Retina (tissue), 1 donor: ENCODE measurements around the gene BTD.

Experiments used
- DNase-seq: peaks from one replicate; pipeline ENCODE4 v3.0.0-alpha.2; 2016

Gene BTD

GRCh38 chr3:15637131-15637951, 35.8 kb downstream of the BTD start:
- DNase-seq, result no peak

DNA sequence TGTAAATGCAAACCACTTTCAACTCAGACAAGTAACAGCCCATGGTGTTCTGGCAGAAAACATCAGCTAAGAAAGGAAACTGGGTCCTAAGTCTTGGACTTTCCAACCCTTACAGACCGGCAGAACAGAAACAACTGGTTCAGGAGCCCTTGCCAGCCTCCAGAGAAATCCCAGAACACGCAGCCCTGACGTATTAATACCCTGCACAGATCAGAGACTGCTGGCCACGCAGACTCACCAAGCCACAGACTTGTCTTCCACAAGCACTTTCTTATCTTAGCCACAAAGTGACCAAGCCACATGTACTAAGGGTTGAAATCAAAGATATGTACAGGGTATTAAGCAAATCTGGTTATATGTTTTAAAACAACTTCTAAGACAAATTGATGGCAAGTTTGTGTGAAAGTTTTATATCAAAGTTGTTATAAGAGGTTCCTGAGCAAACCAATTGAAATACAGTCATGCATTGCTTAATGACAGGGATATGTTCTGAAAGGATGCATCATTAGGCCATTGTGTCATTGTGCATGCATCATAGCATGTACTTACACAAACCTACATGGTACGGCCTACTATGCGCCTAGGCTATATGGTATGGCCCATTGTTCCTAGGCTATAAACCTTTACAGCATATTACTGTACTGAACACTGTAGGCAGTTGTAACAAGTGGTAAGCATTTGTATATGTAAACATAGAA, 36.8 kb downstream of the BTD start:
- DNase-seq, result no peak

GRCh38 chr3:15638891-15639262, 37.3 kb downstream of the BTD start:
- no peak for DNase-seq

DNA sequence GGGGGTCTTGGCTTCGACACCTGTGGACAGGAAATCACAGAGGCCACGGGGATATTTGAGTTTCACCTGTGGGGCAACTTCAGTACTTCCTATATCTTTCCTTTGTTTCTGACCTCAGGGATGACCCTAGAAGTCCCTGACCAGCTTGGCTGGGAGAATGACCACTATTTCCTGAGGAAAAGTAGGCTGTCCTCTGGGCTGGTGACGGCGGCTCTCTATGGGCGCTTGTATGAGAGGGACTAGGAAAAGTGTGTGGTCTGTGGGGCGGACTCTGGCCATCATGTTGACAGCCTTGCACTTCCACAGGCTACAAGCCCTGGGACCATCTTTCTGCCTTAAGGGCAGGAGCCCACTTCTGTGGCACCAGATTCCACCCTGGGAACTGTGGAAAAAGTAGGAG, 43.7 kb downstream of the BTD start:
- DNase-seq, result no peak

- no peak for DNase-seq
Observed at GRCh38 chr3:15645740-15646501, 44.4 kb downstream of the BTD start.

- no peak for DNase-seq
Observed at GRCh38 chr3:15646851-15647511, 45.4 kb downstream of the BTD start.

- DNase-seq, result no peak
Observed at GRCh38 chr3:15647611-15648167, 46.1 kb downstream of the BTD start.

GRCh38 chr3:15649341-15649740, 47.8 kb downstream of the BTD start:
- DNase-seq, result no peak

- DNase-seq, result no peak
Observed at GRCh38 chr3:15649858-15650257, 48.3 kb downstream of the BTD start.

GRCh38 chr3:15651396-15651795, 49.9 kb downstream of the BTD start:
- no peak for DNase-seq

- no peak for DNase-seq
Observed at GRCh38 chr3:15653321-15653720, 51.8 kb downstream of the BTD start.

DNA sequence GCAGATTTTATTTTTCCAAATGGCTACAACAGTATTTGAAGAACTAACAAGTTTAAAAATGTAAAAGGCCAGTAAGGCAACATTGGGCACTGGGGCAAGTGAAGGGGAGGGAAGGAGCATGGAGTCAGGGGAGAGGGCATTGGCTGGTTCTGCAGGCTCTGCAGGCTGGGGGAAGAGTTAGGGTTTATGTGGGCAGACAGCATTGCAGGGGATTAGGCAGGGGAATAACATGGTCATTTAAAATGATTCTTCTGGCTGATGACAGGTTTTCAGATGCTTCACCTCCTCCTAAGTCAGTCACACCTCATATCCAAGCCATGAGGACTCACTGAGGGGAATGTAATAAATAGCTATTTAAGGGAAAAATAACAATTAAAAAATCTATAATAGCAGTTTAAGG, 52.6 kb downstream of the BTD start:
- no peak for DNase-seq

GRCh38 chr3:15654891-15655290, 53.3 kb downstream of the BTD start:
- no peak for DNase-seq

DNA sequence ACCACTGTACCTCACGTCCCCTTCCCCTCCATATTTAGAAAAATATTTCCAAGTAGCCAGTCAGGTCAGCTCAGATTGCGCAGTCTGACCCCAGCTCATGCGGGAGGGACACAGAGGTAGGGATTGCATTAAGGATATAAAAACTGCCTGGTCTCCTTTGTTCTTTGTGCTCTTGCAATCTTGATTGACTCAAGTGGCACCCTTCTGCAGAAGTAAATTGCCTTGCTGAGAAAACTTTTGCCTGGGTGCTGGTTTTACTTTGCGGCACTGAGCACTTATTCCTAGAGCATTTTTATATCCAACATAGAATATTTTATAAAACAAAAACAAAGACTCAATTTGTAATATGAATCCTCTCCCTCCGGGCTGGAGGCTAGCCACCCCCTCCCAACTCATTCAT, 54.8 kb downstream of the BTD start:
- DNase-seq, result no peak

- no peak for DNase-seq
Observed at GRCh38 chr3:15657016-15657415, 55.5 kb downstream of the BTD start.

GRCh38 chr3:15659254-15659975, 57.9 kb downstream of the BTD start:
- DNase-seq, result no peak

DNA sequence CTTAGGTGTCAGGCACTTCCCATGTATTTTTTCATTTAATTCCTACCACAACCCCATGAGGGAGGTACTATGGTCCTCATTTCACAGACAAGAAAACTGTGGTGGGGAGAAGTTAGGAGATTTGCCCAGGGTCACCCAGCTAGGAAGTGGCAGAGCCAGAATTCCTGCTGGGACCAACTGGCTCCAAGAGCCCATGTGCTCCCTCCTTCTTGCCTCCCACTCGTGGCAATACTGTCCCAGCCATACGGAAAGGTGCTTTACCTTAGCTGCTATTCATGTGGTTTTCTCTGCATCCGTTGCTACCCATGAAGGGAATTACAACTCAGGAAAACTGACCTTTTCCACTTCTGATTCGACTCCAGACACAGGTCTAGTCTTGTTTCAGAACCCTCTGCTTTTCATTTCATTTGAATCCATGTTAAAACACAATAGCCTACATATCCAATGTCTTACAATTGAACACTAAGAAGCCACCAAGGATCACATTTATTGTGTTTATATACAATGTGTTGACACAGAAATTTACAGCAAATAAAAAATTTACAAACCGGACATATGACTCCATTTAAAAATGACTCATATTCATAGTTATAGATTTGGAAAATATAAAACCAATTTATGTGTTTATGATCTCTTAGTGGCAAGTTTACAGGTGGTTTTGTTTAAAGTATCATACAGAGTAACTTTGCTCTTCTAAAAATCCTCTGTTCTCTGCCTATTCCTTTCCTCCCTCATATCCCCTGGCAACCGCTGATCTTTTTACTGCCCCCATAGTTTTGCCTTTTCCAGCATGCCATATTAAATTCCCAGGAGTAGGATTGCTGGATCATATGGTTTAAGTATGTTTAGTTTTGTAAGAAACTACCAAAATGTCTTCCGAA, 58.8 kb downstream of the BTD start:
- DNase-seq, result no peak

- no peak for DNase-seq
Observed at GRCh38 chr3:15664144-15664543, 62.6 kb downstream of the BTD start.

- DNase-seq, result no peak
Observed at GRCh38 chr3:15665510-15666150, 64.1 kb downstream of the BTD start.

- no peak for DNase-seq
Observed at GRCh38 chr3:15666277-15666676, 64.7 kb downstream of the BTD start.

DNA sequence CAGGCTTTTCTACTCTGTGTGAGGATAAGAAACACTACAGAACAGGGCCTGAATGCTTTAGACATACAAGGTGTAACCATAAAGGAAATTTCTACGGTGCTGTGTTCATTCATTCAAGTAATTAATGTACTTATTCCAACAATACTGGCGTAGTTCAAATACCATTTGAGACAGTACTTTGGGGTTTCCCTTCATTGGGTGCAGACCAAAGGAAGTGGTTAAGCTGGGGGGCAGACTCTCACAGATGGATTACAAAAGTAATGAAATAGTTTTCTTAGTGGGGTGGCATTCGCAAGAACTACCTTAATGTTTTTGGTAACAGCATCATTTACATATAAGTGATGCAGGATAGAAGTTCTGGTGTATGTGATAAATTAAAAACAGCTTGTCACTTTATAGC, 65.9 kb downstream of the BTD start:
- no peak for DNase-seq
